Neural cell (in vitro differentiated cells): ENCODE data around the gene KLHL22.

Experiments
- CTCF ChIP-seq: fragments of 450-650 bp; IDR thresholded peaks from 2 replicates; pipeline ENCODE4 v1.5.1; 2014; ENCODE audit warnings: antibody characterized with exemption, mild to moderate bottlenecking, moderate library complexity; ENCODE audit not compliant: poor library complexity, severe bottlenecking
- EP300 ChIP-seq: fragments of 450-650 bp; conservative IDR thresholded peaks from 2 replicates; pipeline ENCODE4 v1.6.1; 2014; ENCODE audit warnings: antibody characterized with exemption, mild to moderate bottlenecking, moderate library complexity; ENCODE audit not compliant: poor library complexity, severe bottlenecking
- EZH2 ChIP-seq: fragments of 200-600, 300-800 bp; shearing (Covaris generic), sonication (generic); IDR thresholded peaks from 2 replicates; pipeline ENCODE4 v1.6.1; 2014; ENCODE audit warnings: antibody characterized with exemption, low read length, borderline replicate concordance, mild to moderate bottlenecking; ENCODE audit not compliant: insufficient read depth, poor library complexity, severe bottlenecking
- POLR2AphosphoS5 ChIP-seq: IDR thresholded peaks from 2 replicates; pipeline ENCODE4 v1.6.1; 2012
- SMC3 ChIP-seq: fragments of 450-650 bp; conservative IDR thresholded peaks from 2 replicates; pipeline ENCODE4 v1.6.1; 2014; ENCODE audit warnings: antibody characterized with exemption, mild to moderate bottlenecking, moderate library complexity; ENCODE audit not compliant: poor library complexity

- TF ChIP-seq CTCF (no peak), EZH2 (no peak), EP300 (no peak), POLR2AphosphoS5 (no peak), SMC3 (no peak)
These were observed 27.7 kb upstream of the KLHL22 start for GRCh38 chr22:20523086-20523983.
